ENCODE results near the gene SIX3.

- TF ChIP-seq CTCF (IDR thresholded peaks at IDR 0.05) (no peak), POLR2A (IDR thresholded peaks at IDR 0.05) (no peak)
Measured at GRCh38 chr2:44937688-44938240, 3.7 kb upstream of the SIX3 start.
